Activated T-helper 17 cell treated with anti-CD3 and anti-CD28 coated beads, Interleukin-2, amount 50 U/mL, for 72 hours (primary cell): ENCODE results near the gene SCAMP3. TPM values are rescaled to one million over a fixed set of nuclear protein-coding genes. Genes with fewer than 3 reads are reported as not detected.
"Not testable (repeated sequence)": the region's sequence is repeated elsewhere in the genome, so short reads cannot be mapped to it uniquely, and the experiment has no call there.

Experiments used
- ATAC-seq: fragments of 150-1000 bp; cut with Tn5 transposase; replicated peaks from 2 replicates; pipeline ENCODE4 v1.10.0; 2021; ENCODE audit warnings: mild to moderate bottlenecking, moderate library complexity
- H3K27ac Mint-ChIP-seq: one replicate; pipeline ENCODE4 v1.8.0; 2022; ENCODE audit warnings: mixed read lengths
- H3K27me3 Mint-ChIP-seq: one replicate; pipeline ENCODE4 v1.8.0; 2022; ENCODE audit warnings: mixed read lengths
- H3K36me3 Mint-ChIP-seq: one replicate; pipeline ENCODE4 v1.8.0; 2022; ENCODE audit warnings: low read depth, mild to moderate bottlenecking, mixed read lengths
- H3K4me1 Mint-ChIP-seq: one replicate; pipeline ENCODE4 v1.8.0; 2022; ENCODE audit warnings: mixed read lengths
- H3K4me3 Mint-ChIP-seq: one replicate; pipeline ENCODE4 v1.8.0; 2022; ENCODE audit warnings: mild to moderate bottlenecking, mixed read lengths
- H3K9me3 Mint-ChIP-seq: one replicate; pipeline ENCODE4 v1.8.0; 2022; ENCODE audit warnings: mixed read lengths
- total RNA-seq, 2 donors: library from RNA; stranded (reverse); gene quantifications; one replicate each; pipeline ENCODE4 v1.2.3, GENCODE V29; 2022

SCAMP3 gene
- total RNA-seq, 2 donors from 2014 or later, result 84.0 to 123 TPM

DNA sequence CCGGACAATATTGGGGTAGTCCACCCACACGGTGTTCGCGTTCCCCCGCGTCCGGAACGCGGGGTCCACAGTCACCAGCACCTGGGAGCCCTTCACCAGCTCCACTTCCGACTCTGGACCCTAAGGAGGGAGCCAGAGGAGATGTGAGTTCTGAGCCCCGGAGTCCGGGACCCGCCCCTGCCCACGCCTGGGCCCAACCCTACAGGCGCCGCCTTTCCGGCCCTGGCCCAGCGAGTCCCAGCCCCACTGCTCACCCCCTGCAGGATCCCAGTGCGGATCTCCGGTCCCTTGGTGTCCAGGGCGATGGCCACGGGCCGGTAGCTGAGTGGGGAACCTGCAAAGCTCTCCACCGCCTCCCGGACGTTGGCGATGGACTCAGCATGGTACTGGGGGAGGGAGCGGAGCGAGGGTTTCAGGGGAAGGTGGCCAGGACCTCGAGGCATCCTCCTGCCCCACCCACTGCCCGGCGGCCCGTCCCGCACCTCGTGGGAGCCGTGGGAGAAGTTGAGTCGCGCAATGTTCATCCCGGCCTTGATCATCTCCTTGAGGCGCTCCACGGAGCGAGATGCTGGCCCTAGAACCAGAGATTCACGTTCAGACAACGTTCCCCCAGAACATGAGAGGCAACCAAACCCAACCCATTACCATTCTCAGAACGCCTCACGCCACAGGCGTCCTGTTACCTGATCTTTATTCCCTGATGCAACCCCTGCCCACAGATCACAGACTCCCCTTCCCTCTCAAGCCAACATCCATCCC, 33.2 kb upstream of the SCAMP3 start:
- H3K36me3 Mint-ChIP-seq, result no peaks in the 10 kb centered on the region
- no peak for ATAC-seq
- H3K4me3 Mint-ChIP-seq, result no peak overlapping the region

DNA sequence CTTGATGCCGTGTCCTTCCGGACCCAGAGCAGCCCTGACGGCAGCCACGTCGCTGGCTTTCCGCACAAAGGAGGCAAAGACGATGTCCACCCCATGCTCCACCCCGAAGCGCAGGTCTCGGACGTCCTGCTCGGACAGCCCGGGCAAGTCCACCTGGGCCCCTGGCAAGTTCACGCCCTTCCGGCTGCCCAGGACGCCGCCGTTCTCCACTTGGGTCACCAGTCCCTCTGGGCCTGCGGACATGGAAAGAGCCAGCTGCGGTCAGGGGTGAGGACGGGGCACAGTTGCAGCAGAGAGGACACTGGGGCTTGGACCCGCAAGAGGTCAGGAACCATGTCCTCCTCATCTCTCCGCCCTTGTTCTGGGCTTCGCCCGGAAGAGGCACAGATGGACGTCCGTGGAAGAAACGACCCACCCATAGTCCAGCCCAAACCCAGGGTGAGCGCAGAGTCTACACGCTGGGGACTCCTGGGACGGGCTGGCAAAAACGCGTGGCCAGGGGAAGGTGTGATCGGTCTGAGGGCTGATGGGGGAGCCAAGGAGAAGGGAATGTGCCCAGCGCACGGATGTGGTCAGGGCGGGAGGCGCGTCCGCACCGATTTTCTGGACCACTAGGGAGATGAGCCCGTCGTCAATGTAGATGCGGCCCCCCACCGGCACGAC, 32.5 kb upstream of the SCAMP3 start:
- Mint-ChIP-seq H3K36me3 (no peaks in the 10 kb centered on the region), H3K4me3 (peak overlapping the region; percentile 10), H3K27me3 (peaks cover 29% of the 10 kb centered on the region), H3K4me1 (no peaks in the 10 kb centered on the region), H3K27ac (no peak overlapping the region), H3K9me3 (no peaks in the 10 kb centered on the region)
- ATAC-seq, result no peak

More for the DNA sequence above, 33.2 kb upstream of the SCAMP3 start:
- H3K9me3 Mint-ChIP-seq, result no peaks in the 10 kb centered on the region
- peaks cover 29% of the 10 kb centered on the region for H3K27me3 Mint-ChIP-seq
- H3K4me1 Mint-ChIP-seq, result no peaks in the 10 kb centered on the region
- no peak overlapping the region for H3K27ac Mint-ChIP-seq

DNA sequence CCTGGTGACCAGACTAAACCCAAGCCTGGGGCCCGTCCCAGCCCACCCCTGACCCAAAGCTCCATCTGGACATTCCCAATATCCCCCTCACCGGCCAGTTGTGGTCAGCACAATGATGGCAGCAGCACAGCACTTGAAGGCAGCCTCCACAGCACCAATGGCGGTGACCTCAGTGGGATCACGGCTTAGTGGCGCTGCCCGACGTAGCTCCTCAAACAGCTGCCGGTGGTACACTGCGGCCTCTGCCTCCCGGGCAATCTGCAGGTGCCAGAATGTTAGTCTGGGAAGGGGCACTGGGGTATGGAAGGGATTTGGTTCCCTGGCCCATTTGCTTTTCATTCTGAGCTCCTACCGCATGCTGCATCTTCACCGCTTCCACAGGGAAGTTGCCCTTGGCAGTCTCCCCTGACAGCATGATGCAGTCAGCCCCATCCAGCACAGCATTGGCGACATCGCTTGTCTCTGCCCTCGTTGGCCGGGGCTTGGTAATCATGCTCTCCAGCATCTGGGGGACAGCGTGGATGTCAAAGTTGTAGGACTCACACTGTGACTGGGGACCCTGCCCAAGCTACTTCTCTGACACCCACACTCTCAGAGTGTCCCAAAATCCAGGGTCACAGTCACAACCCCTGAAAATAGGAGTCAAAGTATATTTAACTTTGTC, 31.1 kb upstream of the SCAMP3 start:
- Mint-ChIP-seq H3K36me3 (no peaks in the 10 kb centered on the region), H3K27me3 (peaks cover 29% of the 10 kb centered on the region), H3K27ac (no peak overlapping the region), H3K4me1 (no peaks in the 10 kb centered on the region), H3K9me3 (no peaks in the 10 kb centered on the region), H3K4me3 (no peak overlapping the region)
- no peak for ATAC-seq

- not testable (repeated sequence) for H3K4me1 Mint-ChIP-seq, H3K27ac Mint-ChIP-seq, H3K4me3 Mint-ChIP-seq, H3K36me3 Mint-ChIP-seq, ATAC-seq, H3K9me3 Mint-ChIP-seq
- H3K27me3 Mint-ChIP-seq, result peaks cover 13% of the 10 kb centered on the region
These were observed 28.8 kb upstream of the SCAMP3 start for GRCh38 chr1:155291006-155291405.

DNA sequence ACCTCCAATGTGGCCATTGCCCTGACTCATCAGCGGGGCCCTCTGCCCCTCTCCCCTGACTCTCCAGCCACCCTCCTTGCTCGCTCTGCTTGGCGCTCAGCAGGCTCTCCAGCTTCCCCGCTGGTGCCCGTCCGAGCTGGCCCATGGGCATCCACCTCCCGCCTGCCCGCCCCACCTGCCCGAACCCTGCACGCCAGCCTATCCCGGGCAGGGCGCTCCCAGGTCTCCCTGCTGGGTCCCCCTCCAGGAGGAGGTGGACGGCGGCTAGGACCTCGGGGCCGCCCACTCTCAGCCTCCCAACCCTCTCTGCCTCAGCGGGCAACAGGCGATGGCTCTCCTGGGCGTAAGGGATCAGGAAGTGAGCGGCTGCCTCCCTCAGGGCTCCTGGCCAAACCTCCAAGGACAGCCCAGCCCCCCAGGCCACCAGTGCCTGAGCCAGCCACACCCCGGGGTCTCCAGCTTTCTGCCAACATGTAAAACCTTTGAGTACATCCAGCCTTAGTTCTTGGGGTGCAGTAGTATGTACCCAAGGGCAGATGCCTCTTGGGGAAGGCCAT, 25.9 kb upstream of the SCAMP3 start:
- H3K4me1 Mint-ChIP-seq, result no peaks in the 10 kb centered on the region
- H3K27me3 Mint-ChIP-seq, result no peaks in the 10 kb centered on the region
- no peaks in the 10 kb centered on the region for H3K9me3 Mint-ChIP-seq
- no peak overlapping the region for H3K4me3 Mint-ChIP-seq
- no peaks in the 10 kb centered on the region for H3K36me3 Mint-ChIP-seq
- H3K27ac Mint-ChIP-seq, result no peak overlapping the region
- no peak for ATAC-seq

GRCh38 chr1:155286544-155286943, 24.4 kb upstream of the SCAMP3 start:
- Mint-ChIP-seq H3K4me3 (no peak overlapping the region), H3K36me3 (no peaks in the 10 kb centered on the region), H3K27ac (no peak overlapping the region), H3K4me1 (no peaks in the 10 kb centered on the region), H3K9me3 (no peaks in the 10 kb centered on the region), H3K27me3 (no peaks in the 10 kb centered on the region)
- ATAC-seq, result no peak

GRCh38 chr1:155285631-155286044, 23.5 kb upstream of the SCAMP3 start:
- H3K27ac Mint-ChIP-seq, result no peak overlapping the region
- H3K4me1 Mint-ChIP-seq, result no peaks in the 10 kb centered on the region
- ATAC-seq, result no peak
- no peaks in the 10 kb centered on the region for H3K27me3 Mint-ChIP-seq
- H3K4me3 Mint-ChIP-seq, result no peak overlapping the region
- no peaks in the 10 kb centered on the region for H3K9me3 Mint-ChIP-seq
- H3K36me3 Mint-ChIP-seq, result no peaks in the 10 kb centered on the region

DNA sequence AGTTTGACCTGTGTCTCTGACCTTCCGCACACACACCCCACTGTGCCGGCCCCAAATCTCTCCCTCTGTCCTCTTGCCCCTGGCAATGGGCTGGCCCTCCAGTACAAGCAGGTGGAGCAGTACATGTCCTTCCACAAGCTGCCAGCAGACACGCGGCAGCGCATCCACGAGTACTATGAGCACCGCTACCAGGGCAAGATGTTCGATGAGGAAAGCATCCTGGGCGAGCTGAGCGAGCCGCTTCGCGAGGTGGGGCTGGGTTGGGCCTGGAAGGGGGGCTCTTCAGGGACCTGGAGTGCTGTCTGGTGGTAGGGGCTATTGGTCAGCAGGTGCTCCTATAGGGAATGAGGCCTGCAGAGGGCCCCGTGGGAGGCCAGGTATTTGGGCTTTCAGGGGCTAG, 22.9 kb upstream of the SCAMP3 start:
- no peak for ATAC-seq
- H3K27ac Mint-ChIP-seq, result no peak overlapping the region
- no peak overlapping the region for H3K4me3 Mint-ChIP-seq
- H3K9me3 Mint-ChIP-seq, result no peaks in the 10 kb centered on the region
- no peaks in the 10 kb centered on the region for H3K36me3 Mint-ChIP-seq
- H3K27me3 Mint-ChIP-seq, result no peaks in the 10 kb centered on the region
- no peaks in the 10 kb centered on the region for H3K4me1 Mint-ChIP-seq

- Mint-ChIP-seq H3K9me3 (no peaks in the 10 kb centered on the region), H3K36me3 (no peaks in the 10 kb centered on the region), H3K4me3 (no peak overlapping the region), H3K4me1 (peaks cover 2% of the 10 kb centered on the region), H3K27me3 (no peaks in the 10 kb centered on the region), H3K27ac (no peak overlapping the region)
- ATAC-seq, result no peak
These were observed 22.3 kb upstream of the SCAMP3 start for GRCh38 chr1:155284476-155284875.

DNA sequence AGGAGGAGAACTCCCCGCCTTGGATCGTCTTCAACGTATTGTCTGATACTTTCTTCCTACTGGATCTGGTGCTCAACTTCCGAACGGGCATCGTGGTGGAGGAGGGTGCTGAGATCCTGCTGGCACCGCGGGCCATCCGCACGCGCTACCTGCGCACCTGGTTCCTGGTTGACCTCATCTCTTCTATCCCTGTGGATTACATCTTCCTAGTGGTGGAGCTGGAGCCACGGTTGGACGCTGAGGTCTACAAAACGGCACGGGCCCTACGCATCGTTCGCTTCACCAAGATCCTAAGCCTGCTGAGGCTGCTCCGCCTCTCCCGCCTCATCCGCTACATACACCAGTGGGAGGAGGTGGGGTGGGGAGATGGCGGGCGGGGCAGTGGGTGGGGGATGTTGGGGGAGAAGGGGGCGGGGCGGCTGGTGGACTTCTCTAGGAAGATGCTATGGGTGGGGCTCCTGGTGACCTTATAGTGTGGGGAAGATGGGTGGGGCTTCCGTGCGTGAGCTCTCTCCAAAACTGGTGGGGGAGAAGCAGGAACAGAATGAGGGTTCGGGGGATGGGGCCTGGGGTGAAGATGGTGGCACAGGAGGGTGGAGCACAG, 20.4 kb upstream of the SCAMP3 start:
- Mint-ChIP-seq H3K4me3 (no peak overlapping the region), H3K27me3 (no peaks in the 10 kb centered on the region), H3K9me3 (no peaks in the 10 kb centered on the region), H3K27ac (no peak overlapping the region), H3K36me3 (no peaks in the 10 kb centered on the region), H3K4me1 (peaks cover 11% of the 10 kb centered on the region)
- no peak for ATAC-seq

DNA sequence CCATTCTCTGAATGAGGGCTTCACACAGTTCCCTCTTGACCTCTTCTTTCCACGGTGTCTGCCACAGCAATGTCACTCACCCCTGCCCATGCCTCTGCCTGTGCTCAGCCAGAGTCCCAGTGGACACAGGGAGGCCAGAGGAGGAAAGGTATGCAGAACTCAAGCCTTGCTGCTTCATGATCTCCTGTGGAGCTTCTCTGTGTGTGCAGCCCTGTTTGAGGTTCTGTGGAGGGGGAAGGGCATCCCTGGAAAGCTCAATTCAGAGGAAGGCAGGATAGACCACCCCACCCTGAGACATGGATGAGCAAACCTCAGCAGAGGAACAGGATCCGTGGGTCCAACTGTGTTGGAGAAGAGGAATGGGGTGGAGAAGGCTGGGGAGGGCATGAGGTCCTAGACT, 17.1 kb upstream of the SCAMP3 start:
- Mint-ChIP-seq H3K36me3 (no peaks in the 10 kb centered on the region), H3K27me3 (no peaks in the 10 kb centered on the region), H3K4me1 (peaks cover 21% of the 10 kb centered on the region), H3K4me3 (peak overlapping the region; percentile 75), H3K27ac (no peak overlapping the region), H3K9me3 (no peaks in the 10 kb centered on the region)
- ATAC-seq, result no peak

GRCh38 chr1:155278689-155279160, 16.6 kb upstream of the SCAMP3 start:
- Mint-ChIP-seq H3K4me1 (peaks cover 21% of the 10 kb centered on the region), H3K36me3 (no peaks in the 10 kb centered on the region), H3K9me3 (no peaks in the 10 kb centered on the region), H3K27me3 (no peaks in the 10 kb centered on the region), H3K4me3 (peak overlapping the region; percentile 75), H3K27ac (no peak overlapping the region)
- ATAC-seq, result no peak

DNA sequence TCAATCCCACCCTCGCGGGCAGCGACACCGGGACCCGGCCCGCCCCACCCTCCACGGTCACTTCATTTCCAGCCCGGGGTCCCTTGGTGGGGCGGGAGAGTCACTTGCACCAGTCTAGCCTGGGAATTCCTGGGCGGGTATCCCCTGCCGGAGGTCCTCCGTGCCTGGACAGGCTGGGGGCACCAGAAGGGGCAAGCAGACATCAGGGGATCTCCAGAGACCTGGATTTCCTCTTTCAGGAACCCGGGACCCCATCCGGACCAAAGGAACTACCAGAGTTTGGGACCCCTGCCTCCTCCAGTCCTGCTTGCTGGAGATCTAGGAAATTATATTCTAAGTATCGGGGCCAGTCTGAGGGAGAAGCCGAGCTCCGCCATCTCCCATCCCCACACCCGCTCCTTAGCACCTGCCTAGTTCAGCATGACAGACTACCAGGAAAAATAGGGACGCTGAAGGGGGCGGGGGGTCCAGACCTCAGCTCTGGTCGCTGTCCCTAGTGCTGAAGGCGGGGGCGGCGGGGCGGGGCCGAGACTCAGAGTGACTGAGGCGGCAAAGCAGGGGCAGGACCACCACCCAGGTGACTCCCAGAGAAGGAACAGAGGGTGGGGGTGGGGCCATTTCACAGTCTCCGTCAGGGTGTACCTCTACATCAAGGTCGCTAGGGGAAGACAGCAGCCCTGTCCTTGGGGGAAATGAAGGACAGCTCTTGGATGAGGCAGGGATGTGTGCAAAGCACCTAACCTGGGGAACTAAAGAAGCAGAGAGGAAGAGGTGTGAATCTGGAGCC, 15.9 kb upstream of the SCAMP3 start:
- Mint-ChIP-seq H3K36me3 (peaks cover 6% of the 10 kb centered on the region), H3K4me1 (peaks cover 21% of the 10 kb centered on the region)

More for the DNA sequence above, 15.9 kb upstream of the SCAMP3 start:
- no peaks in the 10 kb centered on the region for H3K27me3 Mint-ChIP-seq
- ATAC-seq, result peak; percentile 12
- no peak overlapping the region for H3K27ac Mint-ChIP-seq
- peak overlapping the region; percentile 75 for H3K4me3 Mint-ChIP-seq
- H3K9me3 Mint-ChIP-seq, result no peaks in the 10 kb centered on the region
